ENCODE measurements around the gene MAB21L3.

DNA sequence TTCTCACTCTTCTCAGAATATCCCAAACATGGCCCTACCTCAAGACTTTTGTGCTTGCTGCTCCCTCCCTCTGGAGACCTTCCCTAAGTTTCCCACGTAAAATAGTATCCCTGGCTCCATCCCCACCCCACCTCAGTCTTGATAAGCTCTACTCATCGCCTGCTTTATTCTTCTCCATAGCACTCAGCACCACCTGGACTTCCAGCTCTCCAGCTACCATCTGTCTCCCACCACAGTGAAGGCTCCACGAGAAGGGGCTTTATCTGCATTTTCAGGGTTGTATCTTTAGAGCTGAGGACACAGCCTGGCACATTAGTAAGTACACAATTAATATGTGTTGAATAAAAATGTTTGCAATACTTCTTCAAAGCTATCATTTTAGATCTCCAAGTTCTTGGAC is 37.8 kb downstream of the MAB21L3 start:
- TF ChIP-seq TARDBP (IDR thresholded peaks at IDR 0.05) = no peak
- TF ChIP-seq, protein P1, sequence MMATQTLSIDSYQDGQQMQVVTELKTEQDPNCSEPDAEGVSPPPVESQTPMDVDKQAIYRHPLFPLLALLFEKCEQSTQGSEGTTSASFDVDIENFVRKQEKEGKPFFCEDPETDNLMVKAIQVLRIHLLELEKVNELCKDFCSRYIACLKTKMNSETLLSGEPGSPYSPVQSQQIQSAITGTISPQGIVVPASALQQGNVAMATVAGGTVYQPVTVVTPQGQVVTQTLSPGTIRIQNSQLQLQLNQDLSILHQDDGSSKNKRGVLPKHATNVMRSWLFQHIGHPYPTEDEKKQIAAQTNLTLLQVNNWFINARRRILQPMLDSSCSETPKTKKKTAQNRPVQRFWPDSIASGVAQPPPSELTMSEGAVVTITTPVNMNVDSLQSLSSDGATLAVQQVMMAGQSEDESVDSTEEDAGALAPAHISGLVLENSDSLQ (IDR thresholded peaks at IDR 0.05) = no peak
- TF ChIP-seq NFRKB (IDR thresholded peaks at IDR 0.05) = no peak
